HCT116 (cell line): ENCODE results near the gene WWTR1. TPM values are rescaled to one million over a fixed set of nuclear protein-coding genes. Genes with fewer than 3 reads are reported as not detected.

Experiments
- ATAC-seq: fragments of 200-7000 bp; cut with Tn5 transposase; 2 replicates; pipeline ENCODE4 v1.9.1; 2020; ENCODE audit warnings: mild to moderate bottlenecking, moderate library complexity
- BruUV-seq: library from RNA; stranded (reverse); fragments of 400-500 nt; replicated peaks from 2 replicates; lab custom pipeline; 2021; lab: Mats Ljungman, UMichigan
- CTCF ChIA-PET: fragments of 300-600 bp; sonication (Branson Sonifier 250); formaldehyde crosslinking; loops from one replicate; lab custom pipeline; 2021; ENCODE audit warnings: antibody characterized with exemption; lab: Charles Lee
- POLR2A ChIA-PET: fragments of 300-600, 350-600 bp; sonication (Branson Sonifier 250); formaldehyde crosslinking; loops from one replicate; lab custom pipeline; 2021; ENCODE audit warnings: antibody characterized with exemption; lab: Charles Lee
- RAD21 ChIA-PET, 2 experiments: fragments of 300-600 bp; sonication (Branson Sonifier 250); formaldehyde crosslinking; loops; one replicate each; lab custom pipeline; 2023; ENCODE audit warnings: low total read pairs in 2 of 2; ENCODE audit not compliant: uncharacterized antibody in 2 of 2, unreplicated experiment in 2 of 2, low non-redundant PET in 1 of 2; lab: Charles Lee
- DNase-seq: peaks from one replicate; pipeline ENCODE4 v3.0.0-alpha.2; 2010; ENCODE audit warnings: low read depth, low spot score
- H2AFZ ChIP-seq: fragments of 200-600 bp; shearing (Covaris generic), sonication (generic); 2 replicates; pipeline ENCODE4 v1.6.1; 2017; ENCODE audit warnings: low read depth, mixed run types, mixed read lengths, antibody characterized with exemption, low read length; ENCODE audit not compliant: poor library complexity, severe bottlenecking
- H3K27ac ChIP-seq: 2 replicates; pipeline ENCODE4 v1.5.1; 2012; ENCODE audit warnings: low read depth, low read length
- H3K27me3 ChIP-seq: fragments of 200-600 bp; sonication (generic); 2 replicates; pipeline ENCODE4 v1.6.1; 2016; ENCODE audit warnings: mixed run types, low read length, mixed read lengths; ENCODE audit not compliant: insufficient read depth
- H3K36me3 ChIP-seq, 2 experiments: fragments of 200-500 bp in 1 of 2; fragments of 200-600 bp in 1 of 2; sonication (Bioruptor generic) in 1 of 2; sonication (generic) in 1 of 2; 2 replicates each; pipeline versions ENCODE4 v1.5.1 to v1.6.1; 2014 to 2016; ENCODE audit warnings: low read length in 2 of 2, inconsistent platforms in 1 of 2, mixed read lengths in 1 of 2, mixed run types in 1 of 2; ENCODE audit not compliant: insufficient read depth in 2 of 2, control insufficient read depth in 1 of 2
- H3K4me1 ChIP-seq, 2 experiments: fragments of 200-600 bp in 1 of 2; sonication (generic) in 1 of 2; 2 replicates each; pipeline versions ENCODE4 v1.5.1 to v1.6.1; 2012 to 2017; ENCODE audit warnings: low read length in 2 of 2, inconsistent platforms in 1 of 2, mild to moderate bottlenecking in 1 of 2, mixed read lengths in 1 of 2, mixed run types in 1 of 2, moderate library complexity in 1 of 2; ENCODE audit not compliant: insufficient read depth in 2 of 2, control insufficient read depth in 1 of 2
- H3K4me2 ChIP-seq: fragments of 200-600 bp; sonication (generic); 2 replicates; pipeline ENCODE4 v1.6.1; 2017; ENCODE audit warnings: mixed run types, low read length, mixed read lengths
- H3K4me3 ChIP-seq, 2 experiments: fragments of 200-600 bp in 1 of 2; sonication (generic) in 1 of 2; replicated peaks in 1 of 2; 2 replicates each; pipeline ENCODE4 v1.5.1; 2011 to 2016; ENCODE audit warnings: low read length in 2 of 2, control low read depth in 1 of 2, low read depth in 1 of 2, mild to moderate bottlenecking in 1 of 2, mixed read lengths in 1 of 2, mixed run types in 1 of 2
- H3K79me2 ChIP-seq: fragments of 200-600 bp; sonication (generic); 2 replicates; pipeline ENCODE4 v1.6.1; 2017; ENCODE audit warnings: mild to moderate bottlenecking, mixed run types, low read length, moderate library complexity, mixed read lengths; ENCODE audit not compliant: insufficient read depth
- H3K9ac ChIP-seq: fragments of 200-600 bp; sonication (generic); 2 replicates; pipeline ENCODE4 v1.6.1; 2016; ENCODE audit warnings: low read length, mixed read lengths
- H3K9me2 ChIP-seq: fragments of 200-600 bp; sonication (generic), shearing (Covaris generic); 2 replicates; pipeline ENCODE4 v1.6.1; 2017; ENCODE audit warnings: mixed run types, mild to moderate bottlenecking, moderate library complexity; ENCODE audit not compliant: insufficient read depth
- H3K9me3 ChIP-seq, 2 experiments: fragments of 200-500 bp in 1 of 2; fragments of 200-600 bp in 1 of 2; sonication (Bioruptor generic) in 1 of 2; sonication (generic) in 1 of 2; 2 replicates each; pipeline ENCODE4 v1.6.1; 2014 to 2017; ENCODE audit warnings: low read length in 2 of 2, mixed read lengths in 2 of 2, inconsistent platforms in 1 of 2, low read depth in 1 of 2, mild to moderate bottlenecking in 1 of 2, mixed run types in 1 of 2, moderate library complexity in 1 of 2; ENCODE audit not compliant: control insufficient read depth in 1 of 2, insufficient read depth in 1 of 2
- H4K20me1 ChIP-seq: fragments of 200-600 bp; sonication (generic), shearing (Covaris generic); 2 replicates; pipeline ENCODE4 v1.6.1; 2017; ENCODE audit warnings: mixed run types, mild to moderate bottlenecking, moderate library complexity; ENCODE audit not compliant: insufficient read depth
- ATF3 ChIP-seq: IDR thresholded peaks from 2 replicates; pipeline ENCODE4 v1.6.1; 2012
- CEBPB ChIP-seq: IDR thresholded peaks from 2 replicates; pipeline ENCODE4 v1.6.1; 2012; ENCODE audit warnings: low read depth
- CTCF ChIP-seq, 3 experiments: fragments of 200-600 bp in 1 of 3; sonication (generic) in 1 of 3; IDR thresholded peaks in 2 of 3; conservative IDR thresholded peaks in 1 of 3; 2 replicates each; pipeline ENCODE4 v1.5.1; 2012 to 2017; ENCODE audit warnings: low read depth in 2 of 3, low read length in 2 of 3, antibody characterized with exemption in 1 of 3, borderline replicate concordance in 1 of 3, control low read depth in 1 of 3, mild to moderate bottlenecking in 1 of 3, mixed read lengths in 1 of 3, mixed run types in 1 of 3, moderate library complexity in 1 of 3; ENCODE audit not compliant: insufficient read depth in 1 of 3
- EZH2 ChIP-seq: fragments of 200-600 bp; sonication (generic); IDR thresholded peaks from 2 replicates; pipeline ENCODE4 v1.6.1; 2017; ENCODE audit warnings: antibody characterized with exemption, mixed run types
- JUND ChIP-seq: IDR thresholded peaks from 2 replicates; pipeline ENCODE4 v1.6.1; 2012
- POLR2A ChIP-seq: IDR thresholded peaks from 2 replicates; pipeline ENCODE4 v1.7.0; 2011; ENCODE audit warnings: borderline replicate concordance; ENCODE audit not compliant: insufficient read depth, insufficient read length; ENCODE audit errors: extremely low read depth
- POLR2AphosphoS5 ChIP-seq: IDR thresholded peaks from 2 replicates; pipeline ENCODE4 v1.6.1; 2011; ENCODE audit warnings: mild to moderate bottlenecking, low read depth, low read length, moderate library complexity
- RAD21 ChIP-seq: IDR thresholded peaks from 2 replicates; pipeline ENCODE4 v1.6.1; 2012; ENCODE audit warnings: low read depth, mild to moderate bottlenecking
- SIN3A ChIP-seq: IDR thresholded peaks from 2 replicates; pipeline ENCODE4 v1.6.1; 2012; ENCODE audit warnings: low read depth
- SP1 ChIP-seq: IDR thresholded peaks from 2 replicates; pipeline ENCODE4 v1.6.1; 2012; ENCODE audit warnings: low read depth
- TCF7L2 ChIP-seq: IDR thresholded peaks from 2 replicates; pipeline ENCODE4 v1.7.0; 2011; ENCODE audit warnings: borderline replicate concordance, inconsistent platforms; ENCODE audit not compliant: insufficient read depth, insufficient read length; ENCODE audit errors: extremely low read depth
- YY1 ChIP-seq: IDR thresholded peaks from 2 replicates; pipeline ENCODE4 v1.6.1; 2011; ENCODE audit warnings: low read length, low read depth, moderate library complexity, mild to moderate bottlenecking; ENCODE audit not compliant: insufficient replicate concordance; ENCODE audit errors: extremely low read depth
- ZBTB33 ChIP-seq: IDR thresholded peaks from 2 replicates; pipeline ENCODE4 v1.6.1; 2011; ENCODE audit warnings: mild to moderate bottlenecking, low read length, moderate library complexity; ENCODE audit not compliant: insufficient replicate concordance; ENCODE audit errors: extremely low read depth
- ZFX ChIP-seq: fragments of 450-650 bp; IDR thresholded peaks from 2 replicates; pipeline ENCODE4 v1.6.1; 2017
- ZNF274 ChIP-seq: fragments of 200-500 bp; sonication (Bioruptor generic); IDR thresholded peaks from 2 replicates; pipeline ENCODE4 v1.6.1; 2014; ENCODE audit warnings: mild to moderate bottlenecking, low read depth, low read length, inconsistent platforms
- intact Hi-C: fragments of 100-400 bp; cut with micrococcal nuclease; formaldehyde crosslinking; loops from 2 replicates; pipeline ENCODE4 v1.10.0; 2022
- total RNA-seq: library from RNA; stranded (reverse); gene quantifications from one replicate; pipeline ENCODE4 v1.2.1, GENCODE V29; 2021; ENCODE audit not compliant: unreplicated experiment
- TF ChIP-seq, protein P1 (sequence below): IDR thresholded peaks from 2 replicates; pipeline ENCODE4 v1.6.1; 2012; ENCODE audit warnings: low read depth

WWTR1 gene
- total RNA-seq, 1 experiment from 2014 or later, result 46.9 TPM

DNA sequence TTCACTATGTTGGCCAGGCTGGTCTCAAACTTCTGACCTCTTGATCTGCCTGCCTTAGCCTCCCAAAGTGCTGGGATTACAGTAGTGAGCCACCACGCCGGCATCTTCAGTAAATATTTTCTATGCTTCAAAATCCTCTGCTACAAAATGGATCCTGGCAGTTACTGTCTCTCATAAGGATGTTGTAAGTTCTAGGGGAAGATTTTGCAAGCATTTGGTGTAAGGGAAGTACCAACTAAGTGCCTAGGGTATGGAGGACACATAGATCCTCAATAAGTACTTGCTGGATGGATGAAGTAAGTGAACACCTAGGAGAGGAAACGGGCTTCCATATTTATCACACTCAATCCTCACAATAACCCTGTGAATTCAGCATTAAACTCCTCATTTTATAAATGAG lies 176.8 kb downstream of the WWTR1 start:
- no peaks in the 10 kb centered on the region for H3K9me2 ChIP-seq
- ATAC-seq, result no peak
- POLR2A ChIA-PET, result no interaction called here

More for the DNA sequence above, 176.8 kb downstream of the WWTR1 start:
- no peaks in the 10 kb centered on the region for H4K20me1 ChIP-seq
- no peaks in the 10 kb centered on the region for H3K79me2 ChIP-seq
- RAD21 ChIA-PET, result no interaction called here
- no peak for TF ChIP-seq JUND
- no peak for TF ChIP-seq POLR2A
- TF ChIP-seq, protein P1, sequence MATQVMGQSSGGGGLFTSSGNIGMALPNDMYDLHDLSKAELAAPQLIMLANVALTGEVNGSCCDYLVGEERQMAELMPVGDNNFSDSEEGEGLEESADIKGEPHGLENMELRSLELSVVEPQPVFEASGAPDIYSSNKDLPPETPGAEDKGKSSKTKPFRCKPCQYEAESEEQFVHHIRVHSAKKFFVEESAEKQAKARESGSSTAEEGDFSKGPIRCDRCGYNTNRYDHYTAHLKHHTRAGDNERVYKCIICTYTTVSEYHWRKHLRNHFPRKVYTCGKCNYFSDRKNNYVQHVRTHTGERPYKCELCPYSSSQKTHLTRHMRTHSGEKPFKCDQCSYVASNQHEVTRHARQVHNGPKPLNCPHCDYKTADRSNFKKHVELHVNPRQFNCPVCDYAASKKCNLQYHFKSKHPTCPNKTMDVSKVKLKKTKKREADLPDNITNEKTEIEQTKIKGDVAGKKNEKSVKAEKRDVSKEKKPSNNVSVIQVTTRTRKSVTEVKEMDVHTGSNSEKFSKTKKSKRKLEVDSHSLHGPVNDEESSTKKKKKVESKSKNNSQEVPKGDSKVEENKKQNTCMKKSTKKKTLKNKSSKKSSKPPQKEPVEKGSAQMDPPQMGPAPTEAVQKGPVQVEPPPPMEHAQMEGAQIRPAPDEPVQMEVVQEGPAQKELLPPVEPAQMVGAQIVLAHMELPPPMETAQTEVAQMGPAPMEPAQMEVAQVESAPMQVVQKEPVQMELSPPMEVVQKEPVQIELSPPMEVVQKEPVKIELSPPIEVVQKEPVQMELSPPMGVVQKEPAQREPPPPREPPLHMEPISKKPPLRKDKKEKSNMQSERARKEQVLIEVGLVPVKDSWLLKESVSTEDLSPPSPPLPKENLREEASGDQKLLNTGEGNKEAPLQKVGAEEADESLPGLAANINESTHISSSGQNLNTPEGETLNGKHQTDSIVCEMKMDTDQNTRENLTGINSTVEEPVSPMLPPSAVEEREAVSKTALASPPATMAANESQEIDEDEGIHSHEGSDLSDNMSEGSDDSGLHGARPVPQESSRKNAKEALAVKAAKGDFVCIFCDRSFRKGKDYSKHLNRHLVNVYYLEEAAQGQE, result no peak
- no peak for TF ChIP-seq RAD21
- no peak for TF ChIP-seq ZBTB33
- TF ChIP-seq EZH2, result no peak
- TF ChIP-seq ATF3, result no peak
- TF ChIP-seq ZFX, result no peak
- no peak for TF ChIP-seq POLR2AphosphoS5
- no peak for TF ChIP-seq CTCF (IDR thresholded peaks at IDR 0.05 in 2 of 3, conservative IDR thresholded peaks at IDR 0.05 in 1 of 3; ENCODE audit: borderline replicate concordance in 1 of 3, insufficient read depth in 1 of 3, low read depth in 2 of 3, low read length in 2 of 3)
- TF ChIP-seq TCF7L2, result no peak
- no peak for TF ChIP-seq YY1
- TF ChIP-seq ZNF274, result no peak
- no peak for TF ChIP-seq CEBPB
- TF ChIP-seq SIN3A, result no peak
- TF ChIP-seq SP1, result no peak
- H3K9ac ChIP-seq, result no peak overlapping the region
- H3K4me3 ChIP-seq, result no peak overlapping the region
- H3K4me1 ChIP-seq, result peaks cover 0 to 6% of the 10 kb centered on the region in 2 experiments; a peak in 3 of 4 replicates
- no peaks in the 10 kb centered on the region for H3K36me3 ChIP-seq
- intact Hi-C loops, result loop anchor here (2.0 to 5.0 kb wide), 2 partner anchors 208 to 524 kb away; no protein-coding TSS in a partner anchor
- no peak overlapping the region for H3K4me2 ChIP-seq
- BruUV-seq, result no TSS peak
- H3K27ac ChIP-seq, result no peak overlapping the region
- H3K27me3 ChIP-seq, result no peaks in the 10 kb centered on the region
- CTCF ChIA-PET, result interaction anchor here (0.6 to 2.3 kb wide), 5 partner anchors 8 to 528 kb away, joined by 3 to 10 read pairs (median 3); no protein-coding TSS in a partner anchor
- DNase-seq, result no peak
- no peak overlapping the region for H2AFZ ChIP-seq
- no peaks in the 10 kb centered on the region for H3K9me3 ChIP-seq
